GM21423 (cell line): ENCODE data around the gene LIMS2.

Experiments
- ATAC-seq: cut with Tn5 transposase; IDR thresholded peaks from one replicate; pipeline ENCODE4 v1.9.1; 2021; ENCODE audit warnings: mild to moderate bottlenecking, moderate library complexity; ENCODE audit not compliant: unreplicated experiment

LIMS2 gene

GRCh38 chr2:127634626-127635379 lies 40.5 kb downstream of the LIMS2 start:
- no peak for ATAC-seq

- ATAC-seq: no peak
Measured at GRCh38 chr2:127634066-127634617, 41.2 kb downstream of the LIMS2 start.

DNA sequence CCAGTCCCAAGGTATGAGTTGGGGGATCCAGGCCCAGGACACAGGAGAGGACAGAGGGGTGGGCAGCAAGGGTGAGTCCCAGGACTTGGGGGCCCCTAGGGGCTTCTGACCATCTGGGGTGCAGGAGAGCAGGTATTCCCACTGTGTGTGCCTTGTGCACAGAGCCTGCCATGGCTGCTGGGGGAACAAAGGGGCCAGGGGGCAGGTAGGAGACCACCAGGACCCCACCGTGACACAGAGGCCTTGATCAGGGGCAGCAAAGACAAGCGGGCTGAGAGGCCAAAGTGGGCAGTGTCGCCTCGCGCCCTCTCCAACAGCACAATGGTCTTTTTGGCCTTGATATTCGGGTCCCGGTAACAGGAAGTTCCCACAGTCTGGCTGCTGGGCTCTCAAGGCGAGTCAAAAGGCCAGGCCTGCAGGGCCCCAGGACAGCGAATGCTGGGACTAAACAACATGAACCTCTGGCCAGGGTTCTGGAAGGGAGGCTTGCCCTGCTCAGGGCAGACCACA lies 41.7 kb downstream of the LIMS2 start:
- ATAC-seq: no peak

GRCh38 chr2:127632592-127633489 lies 42.5 kb downstream of the LIMS2 start:
- ATAC-seq: peak; percentile 58

GRCh38 chr2:127631997-127632581 lies 43.2 kb downstream of the LIMS2 start:
- ATAC-seq: no peak

GRCh38 chr2:127631541-127631996 lies 43.8 kb downstream of the LIMS2 start:
- ATAC-seq: no peak

GRCh38 chr2:127630864-127631540 lies 44.3 kb downstream of the LIMS2 start:
- no peak for ATAC-seq

DNA sequence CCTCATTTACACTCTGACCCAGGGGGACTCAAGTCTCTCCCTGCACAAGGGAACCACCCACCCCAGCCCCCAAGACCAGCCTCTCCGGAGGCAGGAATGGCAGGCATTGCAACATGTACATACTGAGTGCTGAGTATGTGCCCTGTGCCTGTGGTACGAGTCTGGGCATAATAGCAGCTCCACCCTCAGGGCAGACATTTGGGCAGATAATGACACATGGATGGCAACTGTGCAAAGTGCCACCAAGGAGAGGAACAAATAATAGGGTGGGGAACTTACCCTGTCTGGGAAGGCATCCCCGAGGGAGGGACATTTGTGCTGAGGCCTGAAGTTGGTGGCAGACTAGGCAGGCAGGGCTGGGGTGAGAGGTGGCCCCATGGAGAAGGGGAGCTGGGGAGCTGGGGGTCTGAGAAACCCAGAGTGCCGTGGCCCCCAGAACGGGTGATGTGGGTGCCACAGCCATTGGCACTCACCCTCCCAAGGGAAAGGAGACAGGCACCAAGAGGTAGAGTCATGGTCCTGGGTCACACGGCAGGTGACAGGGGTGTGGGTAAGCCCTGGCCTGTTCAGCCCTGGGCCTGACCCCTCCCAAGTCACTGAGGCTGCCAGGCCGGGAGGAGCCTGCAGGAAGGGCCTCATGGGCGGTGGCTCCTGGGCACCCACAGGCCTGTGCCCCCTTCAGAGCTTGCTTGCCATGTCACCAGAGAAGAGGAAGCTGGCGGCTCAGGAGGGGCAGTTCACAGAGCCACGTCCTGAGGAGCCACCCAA lies 45.0 kb downstream of the LIMS2 start:
- ATAC-seq: no peak

GRCh38 chr2:127629637-127630036 lies 45.7 kb downstream of the LIMS2 start:
- no peak for ATAC-seq

DNA sequence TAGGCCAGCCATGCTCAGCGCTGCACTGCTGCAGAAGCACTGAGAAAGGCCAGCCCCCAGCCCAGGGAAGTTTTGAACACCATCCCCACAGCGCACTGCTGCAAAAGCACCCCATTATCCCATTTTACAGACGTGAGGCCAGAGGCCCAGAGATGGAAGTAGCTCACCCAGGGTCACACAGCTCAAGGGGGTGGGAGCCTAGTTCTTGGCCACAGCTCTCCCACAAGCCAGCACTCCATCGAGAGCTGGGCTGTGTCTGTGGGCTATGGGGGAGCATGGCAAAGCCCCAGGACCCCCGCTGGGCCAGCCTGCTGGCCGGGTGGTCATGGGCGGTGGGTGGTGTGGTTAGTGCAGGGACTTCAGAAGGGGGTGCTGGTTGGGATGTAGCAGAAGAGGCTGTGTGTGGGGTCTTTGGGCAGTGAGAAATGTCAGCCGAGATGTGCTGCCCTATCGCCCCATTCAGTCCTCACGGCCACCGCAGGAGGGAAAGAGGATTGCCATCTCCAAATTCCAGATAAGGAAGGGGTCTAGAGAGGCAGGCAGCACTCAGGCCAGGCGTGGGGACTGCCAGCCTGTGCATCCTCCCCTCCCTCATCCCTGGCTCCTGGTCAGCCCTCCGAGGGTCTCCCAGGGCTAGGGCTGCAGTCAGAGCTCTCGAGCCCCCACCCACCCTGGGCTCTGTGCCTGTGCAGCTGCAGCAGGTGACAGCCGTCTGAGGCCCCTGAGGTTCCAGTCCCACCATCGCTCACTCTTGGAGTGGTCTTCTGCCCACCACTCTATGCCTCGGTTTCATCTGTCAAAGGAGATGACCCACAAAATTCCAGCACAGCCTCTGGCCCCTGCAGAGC lies 46.3 kb downstream of the LIMS2 start:
- no peak for ATAC-seq

DNA sequence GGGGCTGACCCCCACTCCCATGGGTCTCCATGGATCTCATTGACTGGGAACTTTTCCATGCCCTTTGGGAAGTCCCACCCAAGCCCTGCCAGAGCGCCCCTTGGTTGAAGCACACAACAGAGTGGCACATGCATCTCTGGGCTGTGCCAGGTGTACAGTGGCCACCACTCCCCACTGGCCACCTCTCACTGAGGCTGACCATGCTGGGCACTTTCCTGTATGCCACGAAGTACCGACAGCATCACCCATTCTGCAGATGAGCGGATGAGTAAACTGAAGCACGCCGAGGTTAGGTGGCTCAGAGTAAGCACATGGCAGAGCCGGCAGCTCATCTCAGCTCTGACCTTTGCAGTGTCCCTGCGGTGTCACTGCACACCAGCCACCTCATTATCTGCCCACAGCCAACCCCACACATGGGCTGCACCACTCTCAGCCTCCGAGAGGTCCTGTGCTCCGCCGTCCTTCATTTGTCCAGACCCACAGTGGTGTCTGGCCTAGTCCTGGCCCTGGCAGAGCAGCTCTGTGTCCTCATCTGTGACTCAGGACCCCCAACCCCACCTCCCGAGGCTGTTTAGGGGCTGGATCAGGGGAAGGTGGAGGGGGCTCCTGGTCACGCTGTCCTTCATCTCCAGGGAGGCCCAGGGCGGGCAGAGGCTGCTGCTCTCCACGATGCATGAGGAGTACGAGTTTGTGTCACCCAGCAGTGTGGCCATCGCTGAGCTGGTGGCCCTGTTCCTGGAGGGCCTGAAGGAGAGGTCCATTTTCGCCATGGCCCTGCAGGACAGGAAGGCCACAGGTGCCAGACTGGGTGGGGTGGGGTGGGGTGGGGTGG lies 47.4 kb downstream of the LIMS2 start:
- no peak for ATAC-seq

GRCh38 chr2:127626917-127627739 lies 48.2 kb downstream of the LIMS2 start:
- ATAC-seq: no peak

- no peak for ATAC-seq
Measured at GRCh38 chr2:127626175-127626574, 49.2 kb downstream of the LIMS2 start.

DNA sequence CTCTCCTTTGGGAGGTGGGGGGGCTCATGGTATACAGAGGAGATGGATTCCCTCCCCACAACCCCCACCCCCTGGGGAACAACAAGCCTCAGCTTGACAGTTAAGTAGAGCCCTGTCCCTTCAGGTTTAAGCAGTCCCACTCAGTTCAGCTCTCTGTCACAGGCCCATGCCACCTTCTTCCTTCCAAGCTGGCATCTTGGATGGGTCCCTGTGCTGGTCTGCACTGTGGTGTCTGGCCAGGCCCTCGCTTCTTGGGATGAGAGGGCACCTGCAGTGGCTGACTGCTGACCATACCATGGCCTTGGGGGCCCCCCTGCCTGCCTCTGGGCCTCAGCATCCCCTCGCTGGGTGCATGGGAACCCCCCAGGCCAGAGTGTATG lies 49.8 kb downstream of the LIMS2 start:
- ATAC-seq: no peak

GRCh38 chr2:127624756-127625571 lies 50.4 kb downstream of the LIMS2 start:
- no peak for ATAC-seq

- ATAC-seq: no peak
Measured at GRCh38 chr2:127624320-127624755, 51.0 kb downstream of the LIMS2 start.
